Subcutaneous adipose tissue (tissue), 4 donors: ENCODE results near the gene ARMC9. TPM values are rescaled to one million over a fixed set of nuclear protein-coding genes. Genes with fewer than 3 reads are reported as not detected.

Experiments
- total RNA-seq, 4 donors: library from RNA; depleted of rRNA; stranded (reverse); fragments of >200 nt; gene quantifications; one replicate each; pipeline ENCODE4 v1.1.0, GENCODE V29; 2016
- TF ChIP-seq, protein P1 (sequence below): fragments of 450-650 bp; IDR thresholded peaks from one replicate; pipeline ENCODE4 v1.5.1; 2016; ENCODE audit warnings: low read depth, mild to moderate bottlenecking, control low read depth, antibody characterized with exemption, moderate library complexity

The ARMC9 gene
- total RNA-seq, 4 donors from 2014 or later: 0.98 to 16.5 (median 4.6) TPM

DNA sequence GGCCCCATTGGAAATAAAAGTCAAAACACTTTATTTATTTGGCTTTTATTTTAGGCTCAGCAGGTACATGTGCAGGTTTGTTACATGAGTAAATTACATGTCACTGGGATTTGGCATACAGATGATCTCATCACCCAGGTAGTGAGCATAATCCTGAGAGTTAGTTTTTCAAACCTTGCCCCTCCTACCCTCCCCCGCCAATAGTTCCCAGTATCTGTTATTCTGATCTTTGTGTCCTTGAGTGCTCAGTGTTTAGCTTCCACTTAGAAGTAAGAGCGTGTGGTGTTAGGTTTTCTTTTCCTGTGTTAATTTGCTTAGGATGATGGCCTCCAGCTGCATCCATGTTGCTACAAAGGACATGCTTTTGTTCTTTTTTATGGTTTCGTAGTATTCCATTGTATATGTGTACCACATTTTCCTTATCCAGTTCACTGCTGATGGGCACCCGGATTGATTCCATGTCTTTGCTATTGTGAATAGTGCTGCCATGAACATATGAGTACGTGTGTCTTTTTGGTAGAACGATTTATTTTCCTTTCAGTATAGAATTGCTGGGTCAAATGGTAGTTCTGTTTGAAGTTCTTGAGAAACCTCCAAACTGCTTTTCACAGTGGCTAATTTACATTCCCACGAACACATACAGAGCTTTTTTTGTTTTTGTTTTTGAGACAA lies 47.9 kb downstream of the ARMC9 start:
- TF ChIP-seq, protein P1, sequence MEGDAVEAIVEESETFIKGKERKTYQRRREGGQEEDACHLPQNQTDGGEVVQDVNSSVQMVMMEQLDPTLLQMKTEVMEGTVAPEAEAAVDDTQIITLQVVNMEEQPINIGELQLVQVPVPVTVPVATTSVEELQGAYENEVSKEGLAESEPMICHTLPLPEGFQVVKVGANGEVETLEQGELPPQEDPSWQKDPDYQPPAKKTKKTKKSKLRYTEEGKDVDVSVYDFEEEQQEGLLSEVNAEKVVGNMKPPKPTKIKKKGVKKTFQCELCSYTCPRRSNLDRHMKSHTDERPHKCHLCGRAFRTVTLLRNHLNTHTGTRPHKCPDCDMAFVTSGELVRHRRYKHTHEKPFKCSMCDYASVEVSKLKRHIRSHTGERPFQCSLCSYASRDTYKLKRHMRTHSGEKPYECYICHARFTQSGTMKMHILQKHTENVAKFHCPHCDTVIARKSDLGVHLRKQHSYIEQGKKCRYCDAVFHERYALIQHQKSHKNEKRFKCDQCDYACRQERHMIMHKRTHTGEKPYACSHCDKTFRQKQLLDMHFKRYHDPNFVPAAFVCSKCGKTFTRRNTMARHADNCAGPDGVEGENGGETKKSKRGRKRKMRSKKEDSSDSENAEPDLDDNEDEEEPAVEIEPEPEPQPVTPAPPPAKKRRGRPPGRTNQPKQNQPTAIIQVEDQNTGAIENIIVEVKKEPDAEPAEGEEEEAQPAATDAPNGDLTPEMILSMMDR: no peak

DNA sequence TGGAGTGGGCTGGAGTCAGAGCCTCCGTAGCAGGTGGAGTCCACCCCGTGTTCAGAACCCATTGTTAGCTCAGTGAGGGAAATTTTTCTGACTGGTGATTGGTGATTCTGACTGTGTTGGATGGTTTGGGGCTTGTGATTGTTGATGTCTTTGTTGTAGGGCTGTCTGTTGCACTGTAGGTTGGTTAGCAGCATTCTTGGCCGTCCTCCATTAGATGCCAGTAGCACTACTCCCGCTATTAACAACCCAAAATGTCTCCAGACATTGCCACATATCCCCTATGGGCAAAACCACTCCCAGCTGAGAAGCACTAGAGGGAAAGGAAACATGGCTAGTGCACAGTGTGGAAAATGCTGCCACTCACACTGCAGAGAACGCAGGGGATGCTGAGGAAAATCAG lies 51.7 kb downstream of the ARMC9 start:
- TF ChIP-seq, protein P1: no peak

DNA sequence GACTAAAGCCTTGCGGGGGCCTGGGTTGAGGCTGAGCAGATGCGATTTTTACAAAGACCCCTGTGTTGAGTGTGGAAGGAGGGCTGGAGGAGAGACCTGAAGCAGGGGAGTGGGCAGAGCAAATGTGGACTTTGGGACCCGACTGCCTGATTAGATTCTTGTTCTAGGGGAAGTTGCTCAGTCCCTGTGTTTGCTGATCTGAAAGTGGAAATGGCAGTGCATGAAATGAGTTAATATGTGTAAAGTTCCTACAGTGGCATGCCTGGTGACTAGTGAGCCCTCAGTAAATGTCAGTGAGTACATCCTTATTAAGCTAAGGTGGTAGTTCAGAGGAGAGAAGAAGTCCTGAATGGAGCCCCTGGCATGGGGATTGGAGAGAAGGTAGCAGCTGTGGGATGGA lies 52.3 kb downstream of the ARMC9 start:
- TF ChIP-seq, protein P1: no peak

DNA sequence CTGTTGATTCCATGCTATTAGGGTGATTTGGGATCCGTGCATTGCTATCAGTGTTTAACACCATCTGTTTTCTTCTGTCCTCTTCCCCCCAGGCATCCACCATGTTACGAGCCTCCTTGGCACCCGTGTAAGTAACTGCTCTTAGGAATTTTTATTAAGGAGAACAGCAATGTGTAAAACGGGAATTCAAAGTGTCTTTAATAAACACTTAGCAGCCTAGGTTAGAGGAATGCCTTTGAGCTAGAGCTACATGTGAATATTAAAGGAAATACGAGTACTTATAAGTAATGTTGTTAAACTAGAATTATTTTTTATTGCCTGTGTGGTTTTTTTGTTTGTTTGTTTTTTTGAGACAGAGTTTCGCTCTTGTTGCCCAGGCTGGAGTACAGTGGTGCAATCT lies 58.1 kb downstream of the ARMC9 start:
- TF ChIP-seq, protein P1: no peak

DNA sequence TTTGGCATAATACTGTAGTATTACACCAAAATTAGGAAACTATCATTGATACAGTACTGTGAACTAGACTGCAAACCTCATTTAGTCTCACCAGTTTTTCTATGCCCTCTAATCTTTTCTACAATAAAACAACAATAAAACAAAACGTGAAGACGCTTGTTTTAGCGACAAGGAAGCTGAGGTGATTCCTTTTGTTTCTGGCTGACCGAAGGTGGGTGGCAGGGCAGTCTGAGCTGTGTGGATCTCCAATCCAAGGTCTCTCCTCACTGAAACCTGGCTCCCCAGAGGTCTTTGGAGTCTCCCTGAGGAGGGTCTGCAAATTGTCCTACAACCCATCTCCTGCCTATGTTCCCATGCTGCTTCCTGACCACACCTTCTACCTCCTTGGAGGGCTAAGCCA lies 59.3 kb downstream of the ARMC9 start:
- TF ChIP-seq, protein P1: no peak

DNA sequence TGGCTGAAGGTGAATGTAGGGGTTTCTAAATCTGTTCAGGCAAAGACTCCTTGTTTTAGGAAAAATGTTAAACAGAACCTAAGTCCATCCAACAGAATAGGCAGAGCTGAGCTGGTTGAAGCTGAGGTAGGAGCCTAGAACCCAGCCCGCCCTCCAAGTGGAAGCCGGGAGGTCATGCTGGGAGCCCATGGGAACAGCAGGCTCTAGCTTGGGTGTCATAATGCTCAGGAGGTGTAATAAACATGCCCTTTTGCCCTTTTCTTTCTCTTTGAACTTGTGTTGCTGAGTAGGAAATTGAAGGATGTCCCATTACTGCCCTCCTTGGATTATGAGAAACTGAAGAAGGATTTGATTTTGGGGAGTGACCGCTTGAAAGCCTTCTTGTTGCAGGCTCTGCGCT lies 60.3 kb downstream of the ARMC9 start:
- TF ChIP-seq, protein P1: no peak

DNA sequence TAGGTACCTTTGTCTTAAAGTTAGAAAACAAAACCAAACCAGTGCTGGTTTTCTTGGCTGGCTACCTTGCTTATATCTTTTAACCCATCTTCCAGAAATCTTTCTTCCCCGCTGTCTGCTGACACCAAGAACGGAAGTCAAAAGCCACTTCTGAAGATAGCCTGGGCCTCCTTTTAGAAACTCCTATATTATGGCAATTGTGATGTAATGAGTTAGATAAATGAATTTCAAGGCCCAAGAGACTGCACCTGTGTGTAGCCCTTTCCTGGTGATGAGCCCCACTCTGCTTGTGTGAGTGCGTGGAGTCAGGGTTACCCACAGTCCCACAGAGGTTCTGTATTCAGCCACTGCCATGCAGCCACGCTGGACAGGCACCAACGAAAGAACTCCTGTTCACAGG lies 60.7 kb downstream of the ARMC9 start:
- TF ChIP-seq, protein P1: no peak
